Cardiac muscle cell (in vitro differentiated cells and primary cell): Measurements from ENCODE around the gene LGR4. TPM values are rescaled to one million over a fixed set of nuclear protein-coding genes. Genes with fewer than 3 reads are reported as not detected.

Experiments used
- DNase-seq, 2 donors: peaks; one replicate each; pipeline versions ENCODE4 v3.0.0 to v3.0.0-alpha.2; 2010 to 2017; ENCODE audit warnings: low read depth in 1 of 2, low spot score in 1 of 2
- H3K27ac ChIP-seq: fragments of 200-600 bp; sonication (generic); 2 replicates; pipeline ENCODE4 v1.5.1; 2016
- H3K27me3 ChIP-seq: fragments of 200-600 bp; sonication (generic); 2 replicates; pipeline ENCODE4 v1.6.0; 2016; ENCODE audit warnings: control low read depth
- H3K36me3 ChIP-seq: fragments of 200-600 bp; sonication (generic); 2 replicates; pipeline ENCODE4 v1.5.1; 2016; ENCODE audit warnings: control low read depth
- H3K4me1 ChIP-seq: fragments of 200-600 bp; sonication (generic); 2 replicates; pipeline ENCODE4 v1.8.1; 2017; ENCODE audit warnings: low read depth, mild to moderate bottlenecking, mixed run types
- H3K4me3 ChIP-seq: fragments of 200-600 bp; sonication (generic); 2 replicates; pipeline ENCODE4 v1.5.1; 2016; ENCODE audit warnings: mild to moderate bottlenecking
- H3K9me3 ChIP-seq: fragments of 200-600 bp; sonication (generic); 2 replicates; pipeline ENCODE4 v1.5.1; 2017; ENCODE audit warnings: low read depth, mild to moderate bottlenecking, control low read depth
- CTCF ChIP-seq: IDR thresholded peaks from 2 replicates; pipeline ENCODE4 v1.5.1; 2012; ENCODE audit warnings: low read depth, mild to moderate bottlenecking, low read length
- polyA plus RNA-seq: library from polyadenylated mRNA; unstranded; fragments of >200 nt; fragmentation: Nextera tagmentation; extraction: Ambion mirVana; gene quantifications from 2 replicates; pipeline ENCODE4 v1.2.1, GENCODE V29; 2016
- total RNA-seq: library from RNA; depleted of rRNA; stranded (reverse); fragments of >200 nt; gene quantifications from 2 replicates; pipeline ENCODE4 v1.2.3, GENCODE V29; 2016

The LGR4 gene
- total and polyA plus RNA-seq, 2 experiments from 2014 or later = 52.4 to 89.3 TPM

- Histone ChIP-seq H3K27me3 (no peaks in the 10 kb centered on the region), H3K9me3 (no peaks in the 10 kb centered on the region), H3K36me3 (no peaks in the 10 kb centered on the region), H3K27ac (peak overlapping the region; percentile 94), H3K4me3 (no peak overlapping the region), H3K4me1 (peaks cover 92% of the 10 kb centered on the region)
- no peak for TF ChIP-seq CTCF
- peak in 1 of 2 donors; percentile 72 for DNase-seq
Measured at GRCh38 chr11:27390318-27391295, 82.0 kb downstream of the LGR4 start.

GRCh38 chr11:27388869-27389268 lies 83.7 kb downstream of the LGR4 start:
- Histone ChIP-seq H3K9me3 (no peaks in the 10 kb centered on the region), H3K36me3 (peaks cover 14% of the 10 kb centered on the region), H3K4me3 (no peak overlapping the region), H3K27me3 (no peaks in the 10 kb centered on the region), H3K27ac (peak overlapping the region; percentile 94), H3K4me1 (peaks cover 78% of the 10 kb centered on the region)
- TF ChIP-seq CTCF = no peak
- no peak for DNase-seq

GRCh38 chr11:27388001-27388400 lies 84.6 kb downstream of the LGR4 start:
- no peak for DNase-seq
- no peak for TF ChIP-seq CTCF
- Histone ChIP-seq H3K9me3 (no peaks in the 10 kb centered on the region), H3K27ac (no peak overlapping the region), H3K27me3 (no peaks in the 10 kb centered on the region), H3K36me3 (peaks cover 16% of the 10 kb centered on the region), H3K4me3 (no peak overlapping the region), H3K4me1 (peaks cover 69% of the 10 kb centered on the region)

- peak overlapping the region; percentile 18 for H3K27ac ChIP-seq
- peaks cover 63% of the 10 kb centered on the region for H3K4me1 ChIP-seq
- no peaks in the 10 kb centered on the region for H3K27me3 ChIP-seq
- H3K4me3 ChIP-seq = no peak overlapping the region
- H3K36me3 ChIP-seq = peaks cover 16% of the 10 kb centered on the region
- no peak for DNase-seq
- no peak for TF ChIP-seq CTCF
- H3K9me3 ChIP-seq = no peaks in the 10 kb centered on the region
Measured at GRCh38 chr11:27387362-27387761, 85.2 kb downstream of the LGR4 start.

- Histone ChIP-seq H3K36me3 (peaks cover 25% of the 10 kb centered on the region), H3K9me3 (no peaks in the 10 kb centered on the region), H3K4me3 (no peak overlapping the region), H3K4me1 (peaks cover 53% of the 10 kb centered on the region), H3K27ac (peak overlapping the region; percentile 42), H3K27me3 (no peaks in the 10 kb centered on the region)
- no peak for TF ChIP-seq CTCF
- no peak for DNase-seq
Measured at GRCh38 chr11:27386181-27386845, 86.3 kb downstream of the LGR4 start.
